Astrocyte (in vitro differentiated cells and primary cell): ENCODE measurements around the gene YIPF3. TPM values are rescaled to one million over a fixed set of nuclear protein-coding genes. Genes with fewer than 3 reads are reported as not detected.
"Not testable (repeated sequence)": the region's sequence is repeated elsewhere in the genome, so short reads cannot be mapped to it uniquely, and the experiment has no call there.

ENCODE experiments used
- DNase-seq: peaks from one replicate; pipeline ENCODE4 v3.0.0-alpha.2; 2010; ENCODE audit warnings: low read depth
- FAIRE-seq: peaks from 2 replicates; lab custom pipeline; 2011; peaks lifted over from hg19 to GRCh38; lab: Jason Lieb, UNC
- H2AFZ ChIP-seq: 2 replicates; pipeline ENCODE4 v1.6.0; 2012; ENCODE audit warnings: low read depth, low read length, inconsistent platforms
- H3K27ac ChIP-seq: 2 replicates; pipeline ENCODE4 v1.5.1; 2011; ENCODE audit warnings: low read depth, low read length, inconsistent platforms
- H3K27me3 ChIP-seq: 2 replicates; pipeline ENCODE4 v1.6.0; 2011; ENCODE audit warnings: low read length, inconsistent platforms; ENCODE audit not compliant: insufficient read depth
- H3K36me3 ChIP-seq: 2 replicates; pipeline ENCODE4 v1.5.1; 2011; ENCODE audit warnings: low read length, inconsistent platforms; ENCODE audit not compliant: insufficient read depth
- H3K4me1 ChIP-seq: 2 replicates; pipeline ENCODE4 v1.5.1; 2011; ENCODE audit warnings: low read length, inconsistent platforms; ENCODE audit not compliant: insufficient read depth
- H3K4me2 ChIP-seq: 2 replicates; pipeline ENCODE4 v1.6.0; 2012; ENCODE audit warnings: low read length, inconsistent platforms
- H3K4me3 ChIP-seq: 2 replicates; pipeline ENCODE4 v1.5.1; 2011; ENCODE audit warnings: low read depth, mild to moderate bottlenecking, low read length, inconsistent platforms; ENCODE audit not compliant: insufficient read depth
- H3K79me2 ChIP-seq: 2 replicates; pipeline ENCODE4 v1.6.0; 2012; ENCODE audit warnings: mild to moderate bottlenecking, low read length, inconsistent platforms; ENCODE audit not compliant: insufficient read depth
- H3K9ac ChIP-seq: 2 replicates; pipeline ENCODE4 v1.6.0; 2012; ENCODE audit warnings: mild to moderate bottlenecking, low read length, inconsistent platforms
- H3K9me3 ChIP-seq: 2 replicates; pipeline ENCODE4 v1.5.1; 2012; ENCODE audit warnings: low read depth, mild to moderate bottlenecking, low read length, inconsistent platforms; ENCODE audit not compliant: insufficient read depth
- H4K20me1 ChIP-seq: 2 replicates; pipeline ENCODE4 v1.6.0; 2012; ENCODE audit warnings: low read length, inconsistent platforms; ENCODE audit not compliant: insufficient read depth
- H3K27ac Mint-ChIP-seq: one replicate; pipeline ENCODE4 v1.8.0; 2021; ENCODE audit warnings: mild to moderate bottlenecking, mixed read lengths; ENCODE audit not compliant: unreplicated experiment
- H3K27me3 Mint-ChIP-seq: one replicate; pipeline ENCODE4 v1.8.0; 2021; ENCODE audit warnings: low read depth, mixed read lengths; ENCODE audit not compliant: unreplicated experiment
- H3K36me3 Mint-ChIP-seq: one replicate; pipeline ENCODE4 v1.8.0; 2021; ENCODE audit warnings: low read depth, mixed read lengths; ENCODE audit not compliant: unreplicated experiment
- H3K4me1 Mint-ChIP-seq: one replicate; pipeline ENCODE4 v1.8.0; 2021; ENCODE audit warnings: low read depth, mixed read lengths; ENCODE audit not compliant: unreplicated experiment
- H3K4me3 Mint-ChIP-seq: one replicate; pipeline ENCODE4 v1.8.0; 2021; ENCODE audit warnings: mild to moderate bottlenecking, moderate library complexity, mixed read lengths; ENCODE audit not compliant: unreplicated experiment
- H3K9me3 Mint-ChIP-seq: one replicate; pipeline ENCODE4 v1.8.0; 2021; ENCODE audit warnings: mild to moderate bottlenecking, mixed read lengths; ENCODE audit not compliant: unreplicated experiment
- EZH2 ChIP-seq: IDR thresholded peaks from 2 replicates; pipeline ENCODE4 v1.6.1; 2012; ENCODE audit warnings: mild to moderate bottlenecking, low read length, inconsistent platforms; ENCODE audit not compliant: insufficient read depth
- total RNA-seq: library from RNA; stranded (reverse); gene quantifications from 2 replicates; pipeline ENCODE4 v1.2.1, GENCODE V29; 2021
- TF ChIP-seq, protein P1 (sequence below): IDR thresholded peaks from 2 replicates; pipeline ENCODE4 v1.5.1; 2011; ENCODE audit warnings: low read depth, mild to moderate bottlenecking, inconsistent platforms, low read length, moderate library complexity; ENCODE audit not compliant: insufficient read depth

Gene YIPF3
- total RNA-seq, 1 donor from 2014 or later: 132 TPM

DNA sequence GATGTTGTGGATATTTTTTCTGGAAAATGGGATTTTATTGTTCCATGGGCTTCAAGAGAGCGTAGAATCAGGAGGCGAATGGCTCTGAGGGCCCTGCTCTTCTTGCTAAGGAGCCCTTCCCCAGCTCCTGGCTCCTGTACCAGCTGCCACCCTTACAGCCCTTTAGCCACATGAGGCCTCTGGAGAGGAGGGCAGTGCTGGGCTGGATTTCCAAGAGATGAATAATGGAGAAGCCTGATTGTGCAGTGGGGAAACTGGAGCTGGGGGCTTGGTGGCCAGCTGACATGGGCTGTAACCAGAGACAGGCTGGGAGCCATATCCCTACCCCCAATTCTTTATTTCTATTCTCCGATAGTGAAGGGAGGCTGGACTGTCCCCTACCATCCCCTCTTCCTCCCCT is 15.8 kb downstream of the YIPF3 start:
- H3K36me3 Mint-ChIP-seq: peaks cover 32% of the 10 kb centered on the region
- H3K27ac Mint-ChIP-seq: no peak overlapping the region
- DNase-seq (no peak), FAIRE-seq (no peak)
- Histone ChIP-seq H3K4me3 (no peak overlapping the region), H3K4me1 (peaks cover 15% of the 10 kb centered on the region), H3K4me2 (no peak overlapping the region), H3K27ac (no peak overlapping the region), H3K27me3 (no peaks in the 10 kb centered on the region), H3K9me3 (no peaks in the 10 kb centered on the region), H4K20me1 (peaks cover 34% of the 10 kb centered on the region), H2AFZ (no peak overlapping the region), H3K36me3 (peaks cover 26% of the 10 kb centered on the region), H3K9ac (no peak overlapping the region), H3K79me2 (peaks cover 8% of the 10 kb centered on the region)
- H3K4me3 Mint-ChIP-seq: no peak overlapping the region
- no peaks in the 10 kb centered on the region for H3K9me3 Mint-ChIP-seq
- H3K27me3 Mint-ChIP-seq: no peaks in the 10 kb centered on the region
- H3K4me1 Mint-ChIP-seq: peaks cover 15% of the 10 kb centered on the region
- TF ChIP-seq EZH2: no peak
- TF ChIP-seq, protein P1, sequence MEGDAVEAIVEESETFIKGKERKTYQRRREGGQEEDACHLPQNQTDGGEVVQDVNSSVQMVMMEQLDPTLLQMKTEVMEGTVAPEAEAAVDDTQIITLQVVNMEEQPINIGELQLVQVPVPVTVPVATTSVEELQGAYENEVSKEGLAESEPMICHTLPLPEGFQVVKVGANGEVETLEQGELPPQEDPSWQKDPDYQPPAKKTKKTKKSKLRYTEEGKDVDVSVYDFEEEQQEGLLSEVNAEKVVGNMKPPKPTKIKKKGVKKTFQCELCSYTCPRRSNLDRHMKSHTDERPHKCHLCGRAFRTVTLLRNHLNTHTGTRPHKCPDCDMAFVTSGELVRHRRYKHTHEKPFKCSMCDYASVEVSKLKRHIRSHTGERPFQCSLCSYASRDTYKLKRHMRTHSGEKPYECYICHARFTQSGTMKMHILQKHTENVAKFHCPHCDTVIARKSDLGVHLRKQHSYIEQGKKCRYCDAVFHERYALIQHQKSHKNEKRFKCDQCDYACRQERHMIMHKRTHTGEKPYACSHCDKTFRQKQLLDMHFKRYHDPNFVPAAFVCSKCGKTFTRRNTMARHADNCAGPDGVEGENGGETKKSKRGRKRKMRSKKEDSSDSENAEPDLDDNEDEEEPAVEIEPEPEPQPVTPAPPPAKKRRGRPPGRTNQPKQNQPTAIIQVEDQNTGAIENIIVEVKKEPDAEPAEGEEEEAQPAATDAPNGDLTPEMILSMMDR: no peak

DNA sequence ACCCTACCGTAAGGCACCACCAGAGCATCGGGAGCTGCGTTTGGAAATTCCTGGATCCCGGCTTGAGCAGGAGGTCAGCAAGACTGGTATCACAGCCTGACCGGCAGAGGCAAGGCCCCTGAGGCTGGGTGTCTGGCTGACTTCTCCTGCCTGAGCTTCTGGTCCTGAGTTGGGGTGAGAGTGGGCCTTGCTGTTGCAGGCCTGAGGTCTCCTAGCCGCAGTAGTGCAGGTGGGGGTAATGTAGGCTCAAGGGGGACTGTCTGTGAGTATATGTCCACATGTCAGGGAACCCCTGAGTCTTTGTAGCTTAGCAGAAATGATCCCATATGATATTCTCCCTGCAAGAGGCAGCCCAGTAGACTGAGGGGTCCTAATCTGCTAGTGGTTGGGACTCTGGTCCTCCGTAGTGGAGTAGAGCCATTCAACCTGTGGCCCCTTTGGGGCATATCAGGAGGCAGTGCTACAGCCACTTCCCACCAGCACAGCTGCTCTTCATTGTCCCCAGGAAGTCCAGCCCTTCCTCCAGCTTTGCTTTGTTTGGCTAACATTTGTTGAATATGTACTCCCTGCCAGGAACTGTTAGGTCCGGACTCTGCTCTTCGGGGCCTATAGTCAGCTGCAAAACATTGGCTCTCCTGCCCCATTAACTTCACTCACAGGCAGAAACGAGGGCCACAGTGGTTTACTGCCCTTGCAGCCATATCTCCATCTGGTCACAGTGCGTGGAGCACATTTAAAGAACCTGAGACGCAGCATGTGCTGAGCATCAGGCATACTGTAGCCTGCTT is 17.5 kb downstream of the YIPF3 start:
- H3K9me3 Mint-ChIP-seq: no peaks in the 10 kb centered on the region
- Histone ChIP-seq H3K79me2 (peaks cover 20% of the 10 kb centered on the region), H3K27me3 (no peaks in the 10 kb centered on the region), H4K20me1 (peaks cover 51% of the 10 kb centered on the region), H3K4me1 (peaks cover 22% of the 10 kb centered on the region), H3K36me3 (peaks cover 26% of the 10 kb centered on the region), H3K27ac (no peak overlapping the region), H3K4me2 (no peak overlapping the region), H2AFZ (no peak overlapping the region), H3K9me3 (no peaks in the 10 kb centered on the region), H3K9ac (no peak overlapping the region), H3K4me3 (no peak overlapping the region)
- H3K27me3 Mint-ChIP-seq: no peaks in the 10 kb centered on the region
- no peak overlapping the region for H3K27ac Mint-ChIP-seq
- TF ChIP-seq EZH2: no peak
- TF ChIP-seq, protein P1: no peak
- DNase-seq (no peak), FAIRE-seq (no peak)
- peaks cover 30% of the 10 kb centered on the region for H3K36me3 Mint-ChIP-seq
- H3K4me3 Mint-ChIP-seq: no peak overlapping the region
- peaks cover 17% of the 10 kb centered on the region for H3K4me1 Mint-ChIP-seq

DNA sequence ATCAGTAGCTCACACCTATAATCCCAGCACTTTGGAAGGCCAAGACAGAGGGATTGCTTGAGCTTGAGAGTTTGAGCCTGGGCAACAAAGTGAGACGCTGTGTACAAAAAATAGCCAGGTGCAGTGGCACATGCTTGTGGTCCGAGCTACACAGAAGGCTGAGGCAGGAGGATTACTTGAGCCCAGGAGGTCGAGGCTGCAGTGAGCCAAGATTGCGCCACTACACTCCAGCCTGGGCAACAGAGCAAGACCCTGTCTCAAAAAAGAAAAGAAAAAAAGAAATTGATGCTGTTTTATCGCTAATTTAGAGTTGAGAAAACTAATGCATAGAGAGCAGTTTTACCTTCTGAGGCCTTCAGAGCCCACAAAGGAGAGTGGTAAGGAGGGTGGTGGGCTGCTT is 18.4 kb downstream of the YIPF3 start:
- not testable (repeated sequence) for H3K4me2 ChIP-seq, H3K9me3 ChIP-seq, H3K27me3 ChIP-seq, H3K9me3 Mint-ChIP-seq, H3K27me3 Mint-ChIP-seq, H3K27ac Mint-ChIP-seq, H3K4me3 Mint-ChIP-seq, H3K4me3 ChIP-seq, H3K9ac ChIP-seq, FAIRE-seq, DNase-seq, H3K27ac ChIP-seq, H2AFZ ChIP-seq
- peaks cover 23% of the 10 kb centered on the region for H3K36me3 Mint-ChIP-seq
- H3K36me3 ChIP-seq: peaks cover 20% of the 10 kb centered on the region
- peaks cover 60% of the 10 kb centered on the region for H4K20me1 ChIP-seq
- peaks cover 29% of the 10 kb centered on the region for H3K79me2 ChIP-seq
- peaks cover 17% of the 10 kb centered on the region for H3K4me1 Mint-ChIP-seq
- peaks cover 24% of the 10 kb centered on the region for H3K4me1 ChIP-seq
